ENCODE data around the gene ARID5B.

Gene ARID5B

DNA sequence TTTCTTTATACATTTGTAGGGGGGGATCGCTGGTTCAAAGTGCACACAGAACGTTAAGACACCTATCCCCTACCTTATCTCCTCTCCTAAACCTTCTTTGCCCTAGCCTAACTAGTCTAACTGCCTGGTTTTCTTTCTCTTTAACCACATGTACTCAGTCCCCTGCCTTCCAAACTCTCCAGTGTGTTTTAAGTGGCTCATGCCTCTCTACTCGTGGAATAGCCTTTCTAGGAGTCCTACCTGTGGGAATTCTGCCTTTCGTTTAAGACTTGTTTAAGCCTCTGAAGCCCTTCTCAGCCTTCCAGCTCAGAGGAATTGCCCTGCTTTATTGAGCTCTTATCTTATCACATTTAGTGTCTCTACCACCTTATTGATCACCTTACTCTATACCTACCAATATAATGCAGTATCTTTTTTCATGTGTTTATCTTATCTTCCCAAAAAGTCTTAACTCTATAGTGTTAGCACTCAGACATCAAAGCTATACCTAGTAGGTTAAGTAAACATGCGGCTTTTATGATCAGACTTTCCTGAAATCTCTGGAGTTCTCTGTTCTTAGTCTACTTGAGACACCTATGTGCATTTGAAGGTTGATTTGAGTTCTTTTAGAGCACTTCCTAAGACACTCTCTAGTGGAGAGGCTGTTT lies 50.7 kb downstream of the ARID5B start:
- no peak overlapping the region for H3K4me3 ChIP-seq (ENCODE audit: low read length in 2 of 2)
- H2AK5ac ChIP-seq (ENCODE audit: low read depth, low read length), result no peak overlapping the region
- no peak overlapping the region for H2BK120ac ChIP-seq (ENCODE audit: low read depth, low read length)
- H2BK12ac ChIP-seq (ENCODE audit: low read length), result no peak overlapping the region
- H3K4ac ChIP-seq (ENCODE audit: low read length), result no peak overlapping the region
- no peak overlapping the region for H3K4me2 ChIP-seq (ENCODE audit: insufficient read depth, low read length, poor library complexity, severe bottlenecking)
- no peak for DNase-seq (ENCODE audit: low spot score)
- no peaks in the 10 kb centered on the region for H3K9me3 ChIP-seq (replicated peaks in 1 of 2; ENCODE audit: control insufficient read depth in 2 of 2, insufficient read depth in 1 of 2, low read depth in 1 of 2, low read length in 2 of 2)
- no peak overlapping the region for H4K8ac ChIP-seq (ENCODE audit: low read depth, low read length)
- no peaks in the 10 kb centered on the region for H3K27me3 ChIP-seq (ENCODE audit: control insufficient read depth in 3 of 3, insufficient read depth in 3 of 3, low read depth in 1 of 3, low read length in 3 of 3)
- no peak overlapping the region for H3K18ac ChIP-seq (ENCODE audit: low read length)
- no peak overlapping the region for H3K27ac ChIP-seq (replicated peaks; ENCODE audit: low read length)
- H3K79me1 ChIP-seq (ENCODE audit: low read depth, low read length), result no peaks in the 10 kb centered on the region
- no peak overlapping the region for H3K14ac ChIP-seq (ENCODE audit: low read length)
- H4K91ac ChIP-seq (ENCODE audit: low read depth, low read length, poor library complexity), result no peak overlapping the region
- no peaks in the 10 kb centered on the region for H3K4me1 ChIP-seq (ENCODE audit: control insufficient read depth in 2 of 2, insufficient read depth in 1 of 2, low read depth in 1 of 2, low read length in 2 of 2)
- no peaks in the 10 kb centered on the region for H3K36me3 ChIP-seq (replicated peaks in 1 of 2; ENCODE audit: control insufficient read depth in 2 of 2, insufficient read depth in 2 of 2, low read length in 2 of 2)
- no CpG with 5 or more reads among the region's 5 CpGs for WGBS, 2 donors (ENCODE audit: extremely low coverage in 2 of 2, insufficient read length in 2 of 2, insufficient replicate concordance in 1 of 2)
- no peak overlapping the region for H3K9ac ChIP-seq (ENCODE audit: low read depth, low read length, poor library complexity)
- H2BK15ac ChIP-seq (ENCODE audit: low read length), result no peak overlapping the region
- no peak overlapping the region for H2AFZ ChIP-seq (ENCODE audit: low read length)
- no peak overlapping the region for H3K23ac ChIP-seq (ENCODE audit: low read depth, low read length, poor library complexity)
- no peak overlapping the region for H2BK5ac ChIP-seq (ENCODE audit: low read length)

DNA sequence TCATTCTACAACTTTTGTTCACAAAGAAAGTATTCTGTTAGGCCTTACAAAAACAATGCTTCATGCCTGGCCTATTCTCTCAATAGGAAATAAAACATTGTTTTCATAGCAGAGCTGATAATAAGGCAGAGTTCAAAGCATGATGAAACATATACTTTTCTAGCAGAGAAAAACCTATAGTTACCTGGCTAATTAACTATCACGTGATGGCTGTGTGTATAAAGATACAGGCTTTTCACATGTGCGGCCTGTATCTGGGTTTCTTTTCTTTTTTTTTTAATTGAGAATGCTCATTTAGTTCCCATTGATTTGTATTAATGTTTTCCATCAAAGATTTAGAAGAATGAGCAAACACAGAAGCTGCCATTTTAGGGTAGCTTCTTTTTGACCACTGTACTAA lies 51.7 kb downstream of the ARID5B start:
- Histone ChIP-seq H3K4me3 (ENCODE audit: low read length in 2 of 2) (no peak overlapping the region), H3K4me2 (ENCODE audit: insufficient read depth, low read length, poor library complexity, severe bottlenecking) (no peak overlapping the region), H4K8ac (ENCODE audit: low read depth, low read length) (no peak overlapping the region), H3K27me3 (ENCODE audit: control insufficient read depth in 3 of 3, insufficient read depth in 3 of 3, low read depth in 1 of 3, low read length in 3 of 3) (no peaks in the 10 kb centered on the region), H3K9me3 (replicated peaks in 1 of 2; ENCODE audit: control insufficient read depth in 2 of 2, insufficient read depth in 1 of 2, low read depth in 1 of 2, low read length in 2 of 2) (no peaks in the 10 kb centered on the region), H3K27ac (replicated peaks; ENCODE audit: low read length) (no peak overlapping the region), H3K4me1 (ENCODE audit: control insufficient read depth in 2 of 2, insufficient read depth in 1 of 2, low read depth in 1 of 2, low read length in 2 of 2) (no peaks in the 10 kb centered on the region), H3K18ac (ENCODE audit: low read length) (no peak overlapping the region), H2BK15ac (ENCODE audit: low read length) (no peak overlapping the region), H3K36me3 (replicated peaks in 1 of 2; ENCODE audit: control insufficient read depth in 2 of 2, insufficient read depth in 2 of 2, low read length in 2 of 2) (no peaks in the 10 kb centered on the region), H2BK12ac (ENCODE audit: low read length) (no peak overlapping the region), H2BK120ac (ENCODE audit: low read depth, low read length) (no peak overlapping the region), H2AFZ (ENCODE audit: low read length) (no peak overlapping the region), H3K23ac (ENCODE audit: low read depth, low read length, poor library complexity) (no peak overlapping the region), H3K4ac (ENCODE audit: low read length) (no peak overlapping the region), H3K79me1 (ENCODE audit: low read depth, low read length) (no peaks in the 10 kb centered on the region), H2AK5ac (ENCODE audit: low read depth, low read length) (no peak overlapping the region), H3K14ac (ENCODE audit: low read length) (no peak overlapping the region), H3K9ac (ENCODE audit: low read depth, low read length, poor library complexity) (no peak overlapping the region), H2BK5ac (ENCODE audit: low read length) (no peak overlapping the region), H4K91ac (ENCODE audit: low read depth, low read length, poor library complexity) (no peak overlapping the region)
- WGBS, 2 donors (ENCODE audit: extremely low coverage in 2 of 2, insufficient read length in 2 of 2, insufficient replicate concordance in 1 of 2), result no CpG with 5 or more reads among the region's 2 CpGs
- DNase-seq (ENCODE audit: low spot score), result no peak

- Histone ChIP-seq H3K4me3 (ENCODE audit: low read length in 2 of 2) (no peak overlapping the region), H3K4me1 (ENCODE audit: control insufficient read depth in 2 of 2, insufficient read depth in 1 of 2, low read depth in 1 of 2, low read length in 2 of 2) (no peaks in the 10 kb centered on the region), H2AK5ac (ENCODE audit: low read depth, low read length) (no peak overlapping the region), H4K91ac (ENCODE audit: low read depth, low read length, poor library complexity) (no peak overlapping the region), H3K79me1 (ENCODE audit: low read depth, low read length) (no peaks in the 10 kb centered on the region), H3K4me2 (ENCODE audit: insufficient read depth, low read length, poor library complexity, severe bottlenecking) (no peak overlapping the region), H3K9me3 (replicated peaks in 1 of 2; ENCODE audit: control insufficient read depth in 2 of 2, insufficient read depth in 1 of 2, low read depth in 1 of 2, low read length in 2 of 2) (no peaks in the 10 kb centered on the region), H2BK5ac (ENCODE audit: low read length) (no peak overlapping the region), H3K9ac (ENCODE audit: low read depth, low read length, poor library complexity) (no peak overlapping the region), H3K23ac (ENCODE audit: low read depth, low read length, poor library complexity) (no peak overlapping the region), H3K18ac (ENCODE audit: low read length) (no peak overlapping the region), H4K8ac (ENCODE audit: low read depth, low read length) (no peak overlapping the region), H2BK15ac (ENCODE audit: low read length) (no peak overlapping the region), H3K14ac (ENCODE audit: low read length) (no peak overlapping the region), H2BK120ac (ENCODE audit: low read depth, low read length) (no peak overlapping the region), H3K36me3 (replicated peaks in 1 of 2; ENCODE audit: control insufficient read depth in 2 of 2, insufficient read depth in 2 of 2, low read length in 2 of 2) (no peaks in the 10 kb centered on the region), H2BK12ac (ENCODE audit: low read length) (no peak overlapping the region), H3K27me3 (ENCODE audit: control insufficient read depth in 3 of 3, insufficient read depth in 3 of 3, low read depth in 1 of 3, low read length in 3 of 3) (no peaks in the 10 kb centered on the region), H2AFZ (ENCODE audit: low read length) (no peak overlapping the region), H3K27ac (replicated peaks; ENCODE audit: low read length) (no peak overlapping the region), H3K4ac (ENCODE audit: low read length) (no peak overlapping the region)
- DNase-seq (ENCODE audit: low spot score), result no peak
- no CpG with 5 or more reads among the region's 4 CpGs for WGBS, 2 donors (ENCODE audit: extremely low coverage in 2 of 2, insufficient read length in 2 of 2, insufficient replicate concordance in 1 of 2)
Measured at GRCh38 chr10:61957806-61958205, 56.3 kb downstream of the ARID5B start.

DNA sequence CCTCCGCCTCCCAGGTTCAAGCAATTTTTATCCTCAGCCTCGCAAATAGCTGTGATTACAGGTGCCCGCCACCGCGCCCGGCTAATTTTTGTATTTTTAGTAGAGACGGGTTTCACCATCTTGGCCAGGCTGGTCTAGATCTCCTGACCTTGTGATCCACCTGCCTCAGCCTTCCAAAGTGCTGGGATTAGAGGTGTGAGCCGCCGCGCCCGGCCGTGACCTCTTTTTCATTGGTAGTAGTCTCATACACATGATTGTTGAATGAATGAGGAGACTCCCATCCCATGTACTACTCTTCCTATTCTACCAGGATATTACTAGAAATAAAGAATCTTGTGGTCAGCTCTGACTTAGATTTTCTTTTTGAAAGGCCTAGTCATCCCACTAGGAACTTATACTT lies 56.8 kb downstream of the ARID5B start:
- no peaks in the 10 kb centered on the region for H3K36me3 ChIP-seq (replicated peaks in 1 of 2; ENCODE audit: control insufficient read depth in 2 of 2, insufficient read depth in 2 of 2, low read length in 2 of 2)
- no peak overlapping the region for H2AK5ac ChIP-seq (ENCODE audit: low read depth, low read length)
- H3K4me2 ChIP-seq (ENCODE audit: insufficient read depth, low read length, poor library complexity, severe bottlenecking), result no peak overlapping the region
- no peaks in the 10 kb centered on the region for H3K27me3 ChIP-seq (ENCODE audit: control insufficient read depth in 3 of 3, insufficient read depth in 3 of 3, low read depth in 1 of 3, low read length in 3 of 3)
- H3K79me1 ChIP-seq (ENCODE audit: low read depth, low read length), result no peaks in the 10 kb centered on the region
- no peak overlapping the region for H3K27ac ChIP-seq (replicated peaks; ENCODE audit: low read length)
- no peak overlapping the region for H3K9ac ChIP-seq (ENCODE audit: low read depth, low read length, poor library complexity)
- no peak overlapping the region for H2BK15ac ChIP-seq (ENCODE audit: low read length)
- H3K18ac ChIP-seq (ENCODE audit: low read length), result no peak overlapping the region
- H2BK120ac ChIP-seq (ENCODE audit: low read depth, low read length), result no peak overlapping the region
- no peak overlapping the region for H2BK5ac ChIP-seq (ENCODE audit: low read length)
- no peak overlapping the region for H2BK12ac ChIP-seq (ENCODE audit: low read length)
- no peaks in the 10 kb centered on the region for H3K9me3 ChIP-seq (replicated peaks in 1 of 2; ENCODE audit: control insufficient read depth in 2 of 2, insufficient read depth in 1 of 2, low read depth in 1 of 2, low read length in 2 of 2)
- H4K91ac ChIP-seq (ENCODE audit: low read depth, low read length, poor library complexity), result no peak overlapping the region
- H3K14ac ChIP-seq (ENCODE audit: low read length), result no peak overlapping the region
- no peaks in the 10 kb centered on the region for H3K4me1 ChIP-seq (ENCODE audit: control insufficient read depth in 2 of 2, insufficient read depth in 1 of 2, low read depth in 1 of 2, low read length in 2 of 2)
- no peak overlapping the region for H2AFZ ChIP-seq (ENCODE audit: low read length)
- H3K4me3 ChIP-seq (ENCODE audit: low read length in 2 of 2), result no peak overlapping the region
- no peak for DNase-seq (ENCODE audit: low spot score)
- no peak overlapping the region for H4K8ac ChIP-seq (ENCODE audit: low read depth, low read length)
- H3K23ac ChIP-seq (ENCODE audit: low read depth, low read length, poor library complexity), result no peak overlapping the region
- no CpG with 5 or more reads among the region's 12 CpGs for WGBS, 2 donors (ENCODE audit: extremely low coverage in 2 of 2, insufficient read length in 2 of 2, insufficient replicate concordance in 1 of 2)
- H3K4ac ChIP-seq (ENCODE audit: low read length), result no peak overlapping the region
